Upper lobe of left lung (tissue), 6 donors: Measurements from ENCODE around the gene TCP11L2. TPM values are rescaled to one million over a fixed set of nuclear protein-coding genes. Genes with fewer than 3 reads are reported as not detected.

Experiments
- ATAC-seq, 2 donors: fragments of 200-7000 bp; cut with Tn5 transposase; one replicate each; pipeline ENCODE4 v1.9.1; 2022; ENCODE audit warnings: mild to moderate bottlenecking in 2 of 2, moderate library complexity in 2 of 2; ENCODE audit not compliant: low FRiP score in 2 of 2
- DNase-seq, 2 donors: peaks; one replicate each; pipeline ENCODE4 v3.0.0-alpha.2; 2019 to 2020
- H3K27ac ChIP-seq, 4 donors: fragments of 200-600 bp; sonication (generic); one replicate each; pipeline ENCODE4 v1.5.1; 2016 to 2019
- H3K27me3 ChIP-seq, 4 donors: fragments of 200-600 bp; sonication (generic); one replicate each; pipeline ENCODE4 v1.5.1; 2017 to 2019
- H3K36me3 ChIP-seq, 4 donors: fragments of 200-600 bp; sonication (generic); one replicate each; pipeline ENCODE4 v1.5.1; 2016 to 2019
- H3K4me1 ChIP-seq, 4 donors: fragments of 200-600 bp; sonication (generic); one replicate each; pipeline ENCODE4 v1.5.1; 2018 to 2019
- H3K4me3 ChIP-seq, 4 donors: fragments of 200-600 bp; sonication (generic); one replicate each; pipeline ENCODE4 v1.5.1; 2017 to 2019; ENCODE audit warnings: mild to moderate bottlenecking in 2 of 4, moderate library complexity in 1 of 4
- H3K9me3 ChIP-seq, 4 donors: fragments of 200-600 bp; sonication (generic); one replicate each; pipeline ENCODE4 v1.5.1; 2018 to 2019
- CTCF ChIP-seq, 6 experiments: fragments of 450-650 bp in 4 of 6; fragments of 200-600 bp in 2 of 6; sonication (generic) in 2 of 6; IDR thresholded peaks; one replicate each; pipeline ENCODE4 v1.5.1; 2016 to 2019; ENCODE audit warnings: antibody characterized with exemption in 6 of 6
- EP300 ChIP-seq, 4 donors: sonication (generic); formaldehyde crosslinking; IDR thresholded peaks; one replicate each; pipeline ENCODE4 v1.5.1; 2017; ENCODE audit warnings: antibody characterized with exemption in 4 of 4, control low read depth in 2 of 4
- POLR2A ChIP-seq, 4 donors: fragments of 450-650 bp; IDR thresholded peaks; one replicate each; pipeline ENCODE4 v1.5.1; 2016 to 2017; ENCODE audit warnings: antibody characterized with exemption in 4 of 4, mild to moderate bottlenecking in 2 of 4
- POLR2AphosphoS5 ChIP-seq, 2 donors: sonication (generic); formaldehyde crosslinking; IDR thresholded peaks; one replicate each; pipeline ENCODE4 v1.5.1; 2017; ENCODE audit warnings: antibody characterized with exemption in 2 of 2
- WGBS, 2 donors: methylation state at CpG; one replicate each; pipeline ENCODE4 v1.1.5; 2017 to 2018; 5-methylcytosine and 5-hydroxymethylcytosine counted together
- total RNA-seq, 6 donors: library from RNA; depleted of rRNA in 4 of 6; stranded (reverse); fragments of >200 nt in 4 of 6; gene quantifications; one replicate each; pipeline versions ENCODE4 v1.1.0 to v1.2.1, GENCODE V29; 2016 to 2021
- donor health status: DM: no; HTN: no; CAD: no; lungs with moderate emphysema.
- donor health status: DM: no; HTN: yes; CAD: no; lungs with severe emphysema.

The TCP11L2 gene
- total RNA-seq, 6 donors from 2014 or later = 43.2 to 77.5 (median 56.2) TPM

- no peaks in the 10 kb centered on the region for H3K27me3 ChIP-seq
- DNase-seq (no peak), ATAC-seq (no peak)
- H3K36me3 ChIP-seq = peaks cover 7 to 67% (median 39%) of the 10 kb centered on the region in 4 donors
- no peak overlapping the region for H3K4me3 ChIP-seq
- TF ChIP-seq EP300 (IDR thresholded peaks at IDR 0.05) (no peak), POLR2AphosphoS5 (IDR thresholded peaks at IDR 0.05) (no peak), POLR2A (IDR thresholded peaks at IDR 0.05) (no peak), CTCF (IDR thresholded peaks at IDR 0.05) (no peak)
- no peak overlapping the region for H3K27ac ChIP-seq
- H3K9me3 ChIP-seq = no peaks in the 10 kb centered on the region
- H3K4me1 ChIP-seq = peaks cover 6 to 15% (median 14%) of the 10 kb centered on the region in 4 donors
- WGBS, 2 donors = 75 to 94% methylated on average over 4 of the region's 4 CpGs
Measured at GRCh38 chr12:106315523-106315922, 13.0 kb downstream of the TCP11L2 start.

GRCh38 chr12:106317406-106318082 is 15.0 kb downstream of the TCP11L2 start:
- WGBS, 2 donors = 94 to 98% methylated on average over 6 of the region's 6 CpGs
- DNase-seq = no peak
- peaks cover 11 to 81% (median 56%) of the 10 kb centered on the region in 4 donors for H3K36me3 ChIP-seq
- no peaks in the 10 kb centered on the region for H3K27me3 ChIP-seq
- ATAC-seq = no peak
- no peak overlapping the region for H3K27ac ChIP-seq
- no peak overlapping the region for H3K4me3 ChIP-seq
- no peaks in the 10 kb centered on the region for H3K4me1 ChIP-seq
- no peaks in the 10 kb centered on the region for H3K9me3 ChIP-seq
- TF ChIP-seq EP300 (IDR thresholded peaks at IDR 0.05) (no peak), POLR2AphosphoS5 (IDR thresholded peaks at IDR 0.05) (no peak), CTCF (IDR thresholded peaks at IDR 0.05) (no peak), POLR2A (IDR thresholded peaks at IDR 0.05) (no peak)

- DNase-seq (no peak), ATAC-seq (no peak)
- H3K27me3 ChIP-seq = no peaks in the 10 kb centered on the region
- 86 to 88% methylated on average over 7 of the region's 7 CpGs for WGBS, 2 donors
- H3K4me1 ChIP-seq = no peaks in the 10 kb centered on the region
- TF ChIP-seq POLR2A (IDR thresholded peaks at IDR 0.05) = no peak
- H3K27ac ChIP-seq = no peak overlapping the region
- no peaks in the 10 kb centered on the region for H3K9me3 ChIP-seq
- peaks cover 22 to 95% (median 61%) of the 10 kb centered on the region in 4 donors for H3K36me3 ChIP-seq
- H3K4me3 ChIP-seq = no peak overlapping the region
Measured at GRCh38 chr12:106321139-106321850, 18.8 kb downstream of the TCP11L2 start.

GRCh38 chr12:106323537-106323936 is 21.0 kb downstream of the TCP11L2 start:
- H3K4me3 ChIP-seq = no peak overlapping the region
- no peaks in the 10 kb centered on the region for H3K9me3 ChIP-seq
- DNase-seq = no peak
- no peaks in the 10 kb centered on the region for H3K4me1 ChIP-seq
- no peak for ATAC-seq
- H3K27ac ChIP-seq = no peak overlapping the region
- peaks cover 18 to 94% (median 55%) of the 10 kb centered on the region in 4 donors for H3K36me3 ChIP-seq
- TF ChIP-seq POLR2A (IDR thresholded peaks at IDR 0.05) (no peak), EP300 (IDR thresholded peaks at IDR 0.05) (no peak), POLR2AphosphoS5 (IDR thresholded peaks at IDR 0.05) (no peak), CTCF (IDR thresholded peaks at IDR 0.05) (no peak)
- no peaks in the 10 kb centered on the region for H3K27me3 ChIP-seq
- WGBS, 2 donors = 98 to 99% methylated on average over 2 of the region's 2 CpGs

- ATAC-seq = no peak
- no peaks in the 10 kb centered on the region for H3K27me3 ChIP-seq
- DNase-seq = no peak
- peaks cover 0 to 10% (median 2%) of the 10 kb centered on the region in 4 donors for H3K4me1 ChIP-seq
- H3K27ac ChIP-seq = no peak overlapping the region
- TF ChIP-seq POLR2AphosphoS5 (IDR thresholded peaks at IDR 0.05) (no peak), CTCF (IDR thresholded peaks at IDR 0.05) (no peak), POLR2A (IDR thresholded peaks at IDR 0.05) (no peak), EP300 (IDR thresholded peaks at IDR 0.05) (no peak)
- H3K9me3 ChIP-seq = no peaks in the 10 kb centered on the region
- H3K4me3 ChIP-seq = no peak overlapping the region
- WGBS, 2 donors = 81 to 83% methylated on average over 2 of the region's 2 CpGs
- H3K36me3 ChIP-seq = peaks cover 16 to 81% (median 32%) of the 10 kb centered on the region in 4 donors
Measured at GRCh38 chr12:106327309-106327869, 24.9 kb downstream of the TCP11L2 start.
